Activated T-helper 17 cell treated with anti-CD3 and anti-CD28 coated beads, Interleukin-2, amount 50 U/mL, for 72 hours (primary cell): ENCODE measurements around the gene RET. TPM values are rescaled to one million over a fixed set of nuclear protein-coding genes. Genes with fewer than 3 reads are reported as not detected.

Experiments
- ATAC-seq: fragments of 150-1000 bp; cut with Tn5 transposase; replicated peaks from 2 replicates; pipeline ENCODE4 v1.10.0; 2021; ENCODE audit warnings: mild to moderate bottlenecking, moderate library complexity
- H3K27ac Mint-ChIP-seq: one replicate; pipeline ENCODE4 v1.8.0; 2022; ENCODE audit warnings: mixed read lengths
- H3K27me3 Mint-ChIP-seq: one replicate; pipeline ENCODE4 v1.8.0; 2022; ENCODE audit warnings: mixed read lengths
- H3K36me3 Mint-ChIP-seq: one replicate; pipeline ENCODE4 v1.8.0; 2022; ENCODE audit warnings: low read depth, mild to moderate bottlenecking, mixed read lengths
- H3K4me1 Mint-ChIP-seq: one replicate; pipeline ENCODE4 v1.8.0; 2022; ENCODE audit warnings: mixed read lengths
- H3K4me3 Mint-ChIP-seq: one replicate; pipeline ENCODE4 v1.8.0; 2022; ENCODE audit warnings: mild to moderate bottlenecking, mixed read lengths
- H3K9me3 Mint-ChIP-seq: one replicate; pipeline ENCODE4 v1.8.0; 2022; ENCODE audit warnings: mixed read lengths
- total RNA-seq, 2 donors: library from RNA; stranded (reverse); gene quantifications; one replicate each; pipeline ENCODE4 v1.2.3, GENCODE V29; 2022

RET gene
- total RNA-seq, 2 donors from 2014 or later, result 0.24 TPM; not detected in 1

GRCh38 chr10:43118631-43119415 lies 42.0 kb downstream of the RET start:
- H3K27ac Mint-ChIP-seq, result peak overlapping the region; percentile 78
- no peaks in the 10 kb centered on the region for H3K9me3 Mint-ChIP-seq
- H3K27me3 Mint-ChIP-seq, result no peaks in the 10 kb centered on the region
- H3K36me3 Mint-ChIP-seq, result no peaks in the 10 kb centered on the region
- peaks cover 12% of the 10 kb centered on the region for H3K4me1 Mint-ChIP-seq
- H3K4me3 Mint-ChIP-seq, result no peak overlapping the region
- no peak for ATAC-seq

GRCh38 chr10:43119416-43120115 lies 42.7 kb downstream of the RET start:
- no peak overlapping the region for H3K27ac Mint-ChIP-seq
- H3K4me3 Mint-ChIP-seq, result no peak overlapping the region
- H3K4me1 Mint-ChIP-seq, result peaks cover 12% of the 10 kb centered on the region

GRCh38 chr10:43120116-43120928 lies 43.5 kb downstream of the RET start:
- peak overlapping the region; percentile 60 for H3K4me3 Mint-ChIP-seq
- H3K4me1 Mint-ChIP-seq, result peaks cover 12% of the 10 kb centered on the region
- H3K27me3 Mint-ChIP-seq, result no peaks in the 10 kb centered on the region
- peak overlapping the region; percentile 80 for H3K27ac Mint-ChIP-seq
- H3K9me3 Mint-ChIP-seq, result no peaks in the 10 kb centered on the region
- H3K36me3 Mint-ChIP-seq, result no peaks in the 10 kb centered on the region
- no peak for ATAC-seq

More at GRCh38 chr10:43119416-43120115, 42.7 kb downstream of the RET start:
- no peaks in the 10 kb centered on the region for H3K27me3 Mint-ChIP-seq
- ATAC-seq, result no peak
- no peaks in the 10 kb centered on the region for H3K9me3 Mint-ChIP-seq
- H3K36me3 Mint-ChIP-seq, result no peaks in the 10 kb centered on the region

GRCh38 chr10:43120929-43121314 lies 44.1 kb downstream of the RET start:
- H3K4me1 Mint-ChIP-seq, result peaks cover 12% of the 10 kb centered on the region
- H3K27ac Mint-ChIP-seq, result peak overlapping the region; percentile 80
- H3K36me3 Mint-ChIP-seq, result no peaks in the 10 kb centered on the region
- no peaks in the 10 kb centered on the region for H3K9me3 Mint-ChIP-seq
- peak; percentile 99 for ATAC-seq
- no peaks in the 10 kb centered on the region for H3K27me3 Mint-ChIP-seq
- H3K4me3 Mint-ChIP-seq, result peak overlapping the region; percentile 60

- Mint-ChIP-seq H3K27me3 (no peaks in the 10 kb centered on the region), H3K4me1 (peaks cover 13% of the 10 kb centered on the region), H3K4me3 (peak overlapping the region; percentile 60), H3K27ac (peak overlapping the region; percentile 80), H3K9me3 (no peaks in the 10 kb centered on the region), H3K36me3 (no peaks in the 10 kb centered on the region)
- no peak for ATAC-seq
Observed at GRCh38 chr10:43121444-43121843, 44.6 kb downstream of the RET start.

- H3K4me1 Mint-ChIP-seq, result peaks cover 18% of the 10 kb centered on the region
- ATAC-seq, result no peak
- H3K27ac Mint-ChIP-seq, result peak overlapping the region; percentile 80
Observed at GRCh38 chr10:43122096-43122495, 45.2 kb downstream of the RET start.

GRCh38 chr10:43122826-43123225 lies 46.0 kb downstream of the RET start:
- H3K36me3 Mint-ChIP-seq, result no peaks in the 10 kb centered on the region
- no peaks in the 10 kb centered on the region for H3K27me3 Mint-ChIP-seq
- no peak overlapping the region for H3K4me3 Mint-ChIP-seq
- peaks cover 18% of the 10 kb centered on the region for H3K4me1 Mint-ChIP-seq
- peak overlapping the region; percentile 80 for H3K27ac Mint-ChIP-seq
- ATAC-seq, result no peak
- no peaks in the 10 kb centered on the region for H3K9me3 Mint-ChIP-seq

More at GRCh38 chr10:43122096-43122495, 45.2 kb downstream of the RET start:
- H3K4me3 Mint-ChIP-seq, result peak overlapping the region; percentile 60
- H3K9me3 Mint-ChIP-seq, result no peaks in the 10 kb centered on the region
- no peaks in the 10 kb centered on the region for H3K27me3 Mint-ChIP-seq
- no peaks in the 10 kb centered on the region for H3K36me3 Mint-ChIP-seq

GRCh38 chr10:43123361-43124093 lies 46.7 kb downstream of the RET start:
- peaks cover 18% of the 10 kb centered on the region for H3K4me1 Mint-ChIP-seq
- H3K27ac Mint-ChIP-seq, result no peak overlapping the region
- H3K27me3 Mint-ChIP-seq, result no peaks in the 10 kb centered on the region
- H3K36me3 Mint-ChIP-seq, result no peaks in the 10 kb centered on the region
- ATAC-seq, result no peak
- H3K9me3 Mint-ChIP-seq, result no peaks in the 10 kb centered on the region
- H3K4me3 Mint-ChIP-seq, result no peak overlapping the region

- Mint-ChIP-seq H3K36me3 (no peaks in the 10 kb centered on the region), H3K4me3 (no peak overlapping the region), H3K27me3 (no peaks in the 10 kb centered on the region), H3K9me3 (no peaks in the 10 kb centered on the region), H3K27ac (no peak overlapping the region), H3K4me1 (peaks cover 20% of the 10 kb centered on the region)
- ATAC-seq, result no peak
Observed at GRCh38 chr10:43124094-43124521, 47.2 kb downstream of the RET start.

- Mint-ChIP-seq H3K36me3 (no peaks in the 10 kb centered on the region), H3K9me3 (no peaks in the 10 kb centered on the region), H3K4me3 (no peak overlapping the region), H3K4me1 (peaks cover 25% of the 10 kb centered on the region), H3K27ac (no peak overlapping the region), H3K27me3 (no peaks in the 10 kb centered on the region)
- no peak for ATAC-seq
Observed at GRCh38 chr10:43124574-43125273, 47.9 kb downstream of the RET start.

- no peaks in the 10 kb centered on the region for H3K27me3 Mint-ChIP-seq
- H3K4me3 Mint-ChIP-seq, result no peak overlapping the region
- no peaks in the 10 kb centered on the region for H3K36me3 Mint-ChIP-seq
- H3K27ac Mint-ChIP-seq, result no peak overlapping the region
- no peaks in the 10 kb centered on the region for H3K9me3 Mint-ChIP-seq
- ATAC-seq, result no peak
- H3K4me1 Mint-ChIP-seq, result peaks cover 25% of the 10 kb centered on the region
Observed at GRCh38 chr10:43125274-43125845, 48.5 kb downstream of the RET start.

- Mint-ChIP-seq H3K9me3 (no peaks in the 10 kb centered on the region), H3K4me3 (peak overlapping the region; percentile 36), H3K27ac (peak overlapping the region; percentile 78), H3K4me1 (peaks cover 20% of the 10 kb centered on the region), H3K36me3 (no peaks in the 10 kb centered on the region), H3K27me3 (no peaks in the 10 kb centered on the region)
- no peak for ATAC-seq
Observed at GRCh38 chr10:43125881-43126731, 49.2 kb downstream of the RET start.
